GM21447 (cell line): Measurements from ENCODE around the gene DLGAP1.
"Not testable (repeated sequence)": the region's sequence is repeated elsewhere in the genome, so short reads cannot be mapped to it uniquely, and the experiment has no call there.

Experiments used
- ATAC-seq: cut with Tn5 transposase; IDR thresholded peaks from one replicate; pipeline ENCODE4 v1.9.1; 2021; ENCODE audit not compliant: unreplicated experiment

DLGAP1 gene

DNA sequence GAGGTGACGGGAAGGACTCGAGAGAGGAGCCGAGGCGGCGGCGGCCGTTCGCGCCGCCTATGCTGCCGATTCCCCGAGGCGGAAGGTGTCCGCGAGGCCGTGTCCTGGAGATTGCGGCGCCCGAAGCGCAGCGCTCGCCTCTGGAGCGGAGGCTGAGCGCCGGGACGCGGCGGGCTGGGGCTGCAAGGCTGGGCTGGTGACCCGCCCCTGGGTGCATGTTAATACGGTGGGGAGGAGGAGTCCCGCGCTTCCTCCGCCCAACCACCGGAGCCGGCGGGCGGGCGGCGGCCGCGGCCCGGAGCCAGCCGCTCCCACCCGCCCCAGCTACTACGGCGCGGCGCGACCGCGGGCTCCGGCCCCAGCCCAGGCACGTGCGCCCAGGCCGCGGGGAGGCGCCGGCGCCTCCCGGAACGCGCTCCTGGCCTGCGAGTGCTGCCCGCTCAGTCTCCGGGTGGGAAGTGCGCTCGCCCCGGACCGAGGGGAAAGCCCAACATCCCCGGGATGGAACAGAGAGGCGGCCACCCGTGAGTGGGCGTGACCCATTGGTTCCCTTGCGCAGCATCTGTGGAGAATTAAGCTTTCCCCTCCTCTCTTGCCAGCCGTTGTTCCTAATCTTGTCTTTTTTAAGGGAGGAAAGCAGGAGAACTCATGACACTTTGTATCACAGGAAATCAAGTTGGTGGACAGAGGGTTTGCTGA is at the start of gene DLGAP1:
Gene DLGAP1 (minus strand): TSS at position 195 of the 699 bp plus-strand sequence.
- peak; percentile 53 for ATAC-seq

DNA sequence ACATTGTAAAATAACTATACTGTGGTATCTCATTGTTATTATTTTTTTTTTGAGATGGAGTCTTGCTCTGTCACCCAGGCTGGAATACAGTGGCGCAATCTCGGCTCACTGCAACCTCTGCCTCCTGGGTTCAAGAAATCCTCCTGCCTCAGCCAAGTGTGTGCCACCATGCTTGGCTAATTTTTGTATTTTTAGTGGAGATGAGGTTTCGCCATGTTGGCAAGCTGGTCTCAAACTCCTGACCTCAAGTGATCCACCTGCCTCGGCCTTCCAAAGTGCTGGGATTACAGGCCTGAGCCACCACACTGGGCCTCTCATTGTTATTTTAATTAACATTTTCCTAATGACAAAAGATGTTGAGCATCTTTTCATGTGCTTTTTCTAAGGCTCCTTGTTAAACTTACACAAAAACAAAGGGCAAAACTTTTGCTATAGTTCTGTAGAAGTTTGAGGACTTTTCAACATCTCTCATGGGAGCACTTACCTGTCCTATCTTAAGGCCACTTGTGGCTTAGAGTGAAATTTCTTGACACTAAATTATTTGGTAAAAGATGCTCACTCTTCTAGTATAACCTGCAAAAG is 39.7 kb upstream of the DLGAP1 start:
- not testable (repeated sequence) for ATAC-seq

DNA sequence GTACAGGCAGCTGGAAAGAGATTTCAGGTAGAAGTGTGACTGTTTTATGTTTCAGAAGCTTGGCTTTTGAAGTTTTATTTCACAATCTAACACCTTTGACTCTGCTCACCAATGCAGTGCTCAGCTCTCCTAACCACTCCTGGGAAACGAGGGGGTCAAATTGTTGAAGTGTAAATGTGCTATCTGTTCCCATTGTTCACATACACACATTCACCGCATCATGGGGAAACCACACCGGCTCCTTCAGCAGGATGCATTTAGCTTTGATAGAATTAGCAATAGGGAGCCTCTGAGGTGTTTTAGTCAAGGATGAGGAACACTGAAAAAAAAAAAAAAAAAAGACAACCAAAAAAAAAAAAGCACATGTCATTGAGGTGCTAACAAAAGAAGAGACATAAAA is 13.4 kb upstream of the DLGAP1 start:
- ATAC-seq, result no peak

DNA sequence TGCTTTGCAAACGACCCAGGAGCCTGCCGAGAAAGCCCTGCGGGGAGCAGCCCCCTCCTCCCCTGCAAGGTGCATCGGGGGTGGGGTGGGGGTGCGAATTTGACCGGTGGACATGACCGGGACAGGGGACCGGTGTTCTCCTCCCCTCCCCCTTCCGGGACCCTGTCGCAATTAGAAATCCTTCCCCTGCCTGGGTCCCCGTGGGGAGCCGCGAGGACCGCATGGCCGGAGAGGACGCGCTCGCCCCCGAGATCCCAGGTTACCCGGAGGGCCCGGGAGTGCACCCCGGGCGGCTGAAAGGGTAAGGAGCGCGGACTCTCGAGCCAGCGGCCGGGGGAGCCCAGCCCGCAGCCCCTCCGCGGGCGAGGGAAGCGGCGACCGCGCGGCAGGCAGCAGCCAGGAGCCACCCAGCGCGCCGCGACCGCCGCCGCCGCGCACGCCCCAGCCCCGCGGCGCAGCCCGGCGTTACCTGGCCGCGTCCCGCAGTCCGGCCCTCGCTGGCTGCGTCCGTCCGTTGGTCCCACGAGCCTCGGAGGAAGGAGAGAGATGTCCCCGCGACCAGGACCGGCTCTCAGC is 482 bp downstream of the DLGAP1 start:
- peak; percentile 25 for ATAC-seq

DNA sequence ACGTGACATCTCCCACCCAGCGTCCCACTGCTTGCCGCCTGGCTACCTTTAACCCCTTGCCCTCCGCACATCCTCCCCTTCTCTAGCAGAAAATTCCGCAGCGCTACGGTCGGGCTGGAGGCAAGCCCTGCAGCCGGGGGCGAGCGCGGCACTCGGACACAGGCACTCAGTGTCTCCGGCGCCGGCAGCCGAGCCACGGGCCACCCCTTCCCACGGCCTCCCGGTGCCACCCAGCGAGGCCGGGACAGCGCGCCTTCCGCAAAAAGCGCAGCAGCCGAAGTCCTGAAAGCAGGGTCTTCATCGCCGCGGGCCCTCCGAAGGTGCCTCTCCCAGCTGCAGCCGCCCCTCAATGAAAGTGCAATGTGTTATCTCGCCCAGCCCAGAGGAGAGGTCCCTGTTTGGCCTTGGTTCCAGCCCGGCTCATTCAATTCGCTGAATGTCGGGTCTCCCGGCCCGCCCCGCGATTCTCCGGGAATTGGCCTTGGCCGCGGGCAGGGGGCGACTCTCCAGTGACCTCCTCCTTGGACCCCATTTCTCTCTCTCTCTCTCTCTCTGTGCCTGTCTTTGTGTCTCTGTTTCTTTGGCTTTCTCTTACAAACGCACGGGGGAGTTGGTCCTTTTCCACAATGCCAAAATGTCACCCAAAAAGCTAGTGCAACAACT is 1.1 kb downstream of the DLGAP1 start:
- no peak for ATAC-seq

DNA sequence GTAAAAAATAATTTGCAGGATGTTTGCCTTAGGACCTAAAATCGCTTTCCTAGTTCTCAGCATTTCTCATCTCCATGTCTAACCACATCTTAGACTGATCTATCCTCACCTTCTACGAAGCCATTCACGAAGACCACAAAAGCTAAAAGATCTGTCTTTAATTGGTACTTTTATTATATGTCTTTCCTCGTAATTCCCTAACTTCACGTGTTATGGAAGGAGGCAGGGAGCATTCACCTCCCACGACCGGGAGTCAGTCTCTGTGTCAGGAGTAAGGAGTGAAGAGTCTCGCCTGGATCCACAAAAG is 1.6 kb downstream of the DLGAP1 start:
- no peak for ATAC-seq

DNA sequence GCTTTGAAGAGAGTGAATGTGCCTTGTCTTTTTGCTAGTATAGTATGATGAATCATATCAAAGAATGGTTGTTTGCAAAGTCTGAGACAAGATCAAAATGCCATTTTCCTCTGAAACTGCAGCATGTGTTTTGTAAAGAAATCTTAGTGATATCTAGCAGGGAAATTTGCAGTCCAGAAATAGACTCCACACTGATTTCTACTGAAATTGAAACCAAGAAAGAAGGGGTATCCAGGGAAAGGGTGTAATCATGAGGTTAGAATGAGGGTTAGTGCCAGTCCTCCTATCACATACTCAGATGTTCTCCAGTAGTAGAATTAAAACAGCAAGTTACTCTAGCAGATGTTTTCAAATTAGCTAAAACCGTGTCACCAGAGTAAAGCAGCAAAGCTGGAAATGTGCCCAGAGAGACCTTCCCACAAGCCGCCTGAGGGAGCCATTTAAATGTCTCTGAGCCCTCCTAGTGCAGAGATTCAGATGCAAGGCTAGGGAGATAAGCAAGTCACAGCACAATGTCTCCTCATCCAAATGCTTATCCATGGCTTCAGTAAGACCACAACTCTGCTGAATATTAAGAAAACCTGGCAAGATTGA is 4.9 kb downstream of the DLGAP1 start:
- no peak for ATAC-seq

DNA sequence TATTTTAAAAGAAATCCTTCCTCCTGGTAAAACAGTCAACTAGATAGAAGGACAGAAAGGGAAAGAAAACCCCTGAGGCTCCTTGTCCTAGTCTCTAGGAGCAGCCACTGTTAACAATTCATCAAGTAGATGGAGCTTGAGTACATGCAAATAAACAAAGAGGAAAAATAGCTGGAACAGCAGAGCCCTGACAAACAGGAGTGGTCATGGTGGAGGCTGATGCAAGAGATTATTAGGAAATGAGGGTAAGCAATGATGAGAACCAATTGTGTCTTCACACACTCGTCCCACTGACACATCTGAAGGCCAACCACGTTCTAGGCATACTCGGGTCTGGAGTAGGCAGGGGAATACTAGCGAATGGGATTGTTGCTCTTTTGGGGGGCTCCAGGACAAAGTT is 9.2 kb downstream of the DLGAP1 start:
- no peak for ATAC-seq

DNA sequence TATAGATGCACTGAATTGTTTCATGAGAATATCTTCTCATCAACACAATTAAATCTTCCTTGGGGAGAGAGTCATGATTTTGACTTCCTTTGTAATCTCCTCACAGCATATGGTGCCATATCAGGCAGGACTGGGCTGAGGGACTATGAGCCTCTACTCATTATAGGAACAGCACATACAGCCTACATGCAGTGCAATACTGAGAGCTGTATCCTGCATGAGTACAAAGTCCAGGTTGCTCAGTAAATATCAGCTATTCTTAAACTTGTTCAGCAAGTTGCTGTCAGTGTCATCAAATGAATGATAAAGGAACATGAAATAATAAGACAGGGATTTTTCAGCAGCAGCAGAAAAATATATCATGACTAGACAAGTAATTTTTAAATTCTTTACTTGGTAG is 10.8 kb downstream of the DLGAP1 start:
- no peak for ATAC-seq

DNA sequence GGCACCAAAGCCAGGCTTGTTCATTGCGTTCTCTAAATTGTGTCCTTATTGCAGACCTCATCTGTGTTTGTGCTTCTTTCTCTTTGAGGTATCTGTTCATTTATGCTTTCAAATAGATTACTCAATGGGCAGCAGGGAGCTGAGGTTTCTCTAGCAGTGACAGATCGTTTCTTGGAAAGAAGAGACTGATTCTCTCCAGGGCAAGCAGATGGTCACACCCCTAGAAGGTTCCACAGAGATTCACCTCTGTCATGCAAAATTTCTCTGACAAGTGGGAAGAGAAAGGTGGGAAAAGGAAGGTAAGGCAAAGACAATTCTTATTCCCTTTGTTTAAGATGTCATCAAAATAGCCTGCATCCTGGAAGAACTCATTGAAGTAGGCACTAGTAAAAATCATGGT is 14.0 kb downstream of the DLGAP1 start:
- no peak for ATAC-seq

DNA sequence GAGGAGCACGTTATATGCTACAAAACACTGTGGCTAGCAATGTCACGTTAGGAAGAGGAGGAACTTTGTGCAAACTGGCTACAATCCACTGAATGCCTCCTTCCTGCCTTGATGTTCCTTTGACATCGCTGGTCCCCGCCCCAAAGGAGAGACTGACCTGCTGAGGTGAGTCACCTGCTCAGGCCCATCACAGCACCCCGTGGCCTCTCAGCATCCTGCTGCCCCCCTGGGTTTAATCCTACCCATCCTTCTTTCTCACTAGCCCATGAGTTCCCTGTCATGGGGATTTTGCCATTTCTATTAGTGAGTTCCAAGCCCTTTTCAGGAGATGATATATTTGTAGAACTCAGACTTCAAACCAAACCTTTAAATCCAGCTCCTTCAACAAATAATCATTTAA is 16.2 kb downstream of the DLGAP1 start:
- no peak for ATAC-seq

DNA sequence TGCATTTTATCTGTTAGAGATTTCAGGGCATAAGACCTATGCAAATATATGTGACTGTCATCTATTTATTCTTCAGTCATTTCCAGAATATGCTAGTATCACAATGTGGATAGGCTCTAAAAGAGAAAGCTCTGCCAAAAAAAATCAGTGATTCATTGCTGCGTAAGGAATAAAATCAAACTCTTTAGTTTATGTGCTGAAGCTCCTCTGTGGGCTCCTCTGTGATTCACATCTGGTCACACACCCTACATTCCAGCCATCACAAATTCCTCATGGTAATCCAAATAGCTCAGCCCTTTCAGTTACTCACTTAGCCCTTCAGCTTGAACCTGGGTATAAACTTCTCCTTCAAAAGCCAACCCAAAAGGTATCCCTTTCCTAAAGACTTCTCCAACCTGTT is 21.4 kb downstream of the DLGAP1 start:
- ATAC-seq, result no peak

DNA sequence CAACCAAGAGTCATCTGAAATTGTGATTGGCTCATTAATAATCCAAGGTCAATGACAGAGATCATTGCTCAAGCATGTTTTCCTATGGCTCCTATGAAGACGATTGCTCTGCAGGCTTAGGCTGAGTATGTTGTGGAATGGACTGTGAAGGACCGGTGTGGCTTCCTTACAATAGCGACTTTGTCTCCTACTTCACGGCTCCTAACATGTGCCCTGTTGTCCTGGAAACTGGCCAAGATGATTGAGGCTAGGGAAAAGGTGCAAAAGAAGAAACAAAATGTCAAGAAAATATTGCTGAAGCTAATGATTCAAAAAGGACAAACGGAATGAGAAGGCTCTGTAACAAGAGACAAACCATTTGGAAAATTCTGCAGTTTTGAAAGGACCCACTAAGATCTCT is 24.3 kb downstream of the DLGAP1 start:
- ATAC-seq, result no peak

DNA sequence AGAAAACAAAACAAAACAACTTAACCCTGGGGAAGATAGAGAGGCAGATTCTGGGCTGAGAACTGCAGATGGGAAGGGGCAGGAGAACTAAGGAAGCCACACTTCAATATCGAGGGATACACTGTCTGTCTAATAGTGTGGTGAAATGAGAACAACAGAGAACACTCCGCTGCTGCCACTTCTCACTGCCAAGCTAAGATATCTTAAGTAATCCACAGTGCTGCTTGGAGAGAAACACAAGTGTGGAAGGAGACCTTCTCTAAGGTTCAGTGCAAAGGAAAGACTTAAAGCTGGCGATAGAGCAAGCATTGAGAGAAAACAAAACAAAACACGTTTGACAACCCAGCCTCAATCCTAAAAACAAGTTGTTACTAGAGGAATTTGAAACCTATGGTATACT is 37.4 kb downstream of the DLGAP1 start:
- no peak for ATAC-seq

DNA sequence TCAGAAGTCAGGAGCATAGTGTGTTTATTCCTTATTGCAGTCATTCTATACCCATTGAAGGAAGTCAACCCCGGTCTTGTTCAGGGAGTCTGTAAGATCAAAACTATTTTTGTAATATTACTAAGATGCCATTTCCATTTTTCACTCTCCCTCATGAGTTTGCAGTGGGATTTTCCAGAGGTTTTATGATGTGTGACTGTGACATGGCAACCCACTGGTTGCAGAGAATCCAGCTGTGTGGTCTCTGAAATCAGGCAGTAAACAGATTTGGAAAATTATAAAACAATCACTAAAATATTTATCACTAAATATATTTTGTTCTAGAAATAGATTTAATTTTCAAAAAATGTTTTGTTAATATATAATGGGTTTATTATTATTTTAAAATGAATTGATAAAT is 38.1 kb downstream of the DLGAP1 start:
- ATAC-seq, result no peak

DNA sequence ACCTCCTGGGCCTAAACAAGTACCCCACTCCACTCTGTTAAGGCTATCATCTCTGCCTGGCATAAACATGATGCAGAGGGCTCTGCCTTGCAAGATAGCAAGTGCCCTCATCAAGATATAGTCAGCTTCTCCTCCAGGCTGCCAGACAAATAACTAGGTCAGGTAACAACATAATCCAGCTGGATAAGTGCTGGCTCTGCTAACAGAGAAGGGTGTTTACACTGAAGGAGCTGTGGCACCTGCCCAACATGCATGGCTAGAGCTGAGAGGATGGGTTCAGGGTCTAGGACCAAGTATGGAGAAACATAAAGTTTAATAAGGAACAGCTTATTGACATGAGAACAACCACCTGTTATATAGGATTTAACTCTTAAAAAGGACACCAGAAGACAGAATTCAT is 42.8 kb downstream of the DLGAP1 start:
- ATAC-seq, result no peak

DNA sequence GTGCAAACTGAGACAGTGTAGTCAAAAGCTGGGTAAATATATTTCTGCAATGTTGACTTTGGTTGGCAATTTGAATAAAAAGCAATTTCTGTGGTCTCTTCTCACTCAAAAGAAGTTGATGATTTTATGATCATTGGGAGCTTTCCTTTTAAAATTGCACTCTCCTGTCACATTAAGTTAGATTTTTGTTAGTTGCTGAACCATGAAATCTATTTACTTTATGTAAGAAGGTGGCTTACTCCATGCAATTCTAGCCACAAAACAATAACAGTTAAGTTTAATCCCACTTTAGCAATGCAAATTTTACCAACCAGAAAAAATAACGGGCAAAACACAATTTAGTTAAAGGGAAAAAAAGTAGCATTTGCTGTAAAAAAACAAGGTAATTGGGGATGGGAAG is 48.3 kb downstream of the DLGAP1 start:
- ATAC-seq, result no peak

DNA sequence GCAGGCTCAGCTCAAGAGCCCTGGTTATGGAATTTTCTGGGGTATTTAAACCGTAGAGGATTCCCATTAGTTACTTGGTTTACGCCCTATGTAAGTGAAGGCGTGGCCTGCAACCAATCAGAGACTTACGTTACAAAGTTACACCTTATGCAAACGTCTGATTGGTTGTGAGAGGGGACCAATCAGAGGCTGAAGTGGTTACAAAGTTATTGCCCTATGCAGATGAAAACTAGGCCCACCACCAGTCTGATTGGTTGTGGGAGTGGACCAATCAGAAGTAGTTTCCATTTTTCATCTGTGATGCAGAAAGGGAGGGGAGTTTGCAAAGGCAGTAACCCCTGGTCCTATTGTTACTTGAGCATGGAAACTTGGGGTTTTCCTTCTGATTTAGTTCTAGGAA is 49.1 kb downstream of the DLGAP1 start:
- no peak for ATAC-seq

DNA sequence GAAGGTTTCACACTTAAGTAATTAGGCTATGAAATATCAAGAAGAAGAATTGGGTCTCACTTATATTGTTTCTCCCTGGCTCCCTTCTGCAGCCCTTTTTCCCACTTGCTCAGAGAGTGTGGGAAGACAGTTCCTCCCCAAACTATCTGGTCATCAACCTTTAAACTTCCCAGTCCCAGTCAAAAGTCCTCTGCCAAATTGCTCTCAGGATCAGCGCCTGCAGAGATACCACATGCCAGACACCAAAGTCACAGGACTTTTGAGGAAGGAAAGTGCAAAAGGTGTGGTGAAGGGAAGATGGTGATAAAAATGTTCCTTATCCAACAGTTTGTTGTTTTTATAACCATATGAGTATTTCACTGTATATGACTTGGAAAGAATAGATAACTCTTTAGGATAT is 51.3 kb downstream of the DLGAP1 start:
- no peak for ATAC-seq

DNA sequence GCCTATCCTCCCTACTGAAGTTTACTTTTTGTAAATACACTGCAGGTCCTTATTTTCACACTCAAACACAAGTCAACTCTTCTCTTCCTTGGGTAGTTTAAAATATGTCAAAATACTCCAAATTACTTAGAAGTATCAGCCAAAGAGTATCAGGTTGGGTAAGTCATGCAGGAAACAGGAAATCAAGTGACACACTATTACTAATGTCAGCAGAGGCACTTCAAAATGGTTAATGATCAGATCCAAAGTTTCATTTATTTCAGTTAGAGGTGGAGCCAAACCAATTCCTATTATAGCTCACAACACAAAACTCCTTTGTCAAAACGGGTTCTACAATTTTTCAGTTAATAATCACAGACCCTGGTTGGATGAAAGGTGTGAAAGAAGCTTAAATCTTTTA is 54.2 kb downstream of the DLGAP1 start:
- no peak for ATAC-seq

DNA sequence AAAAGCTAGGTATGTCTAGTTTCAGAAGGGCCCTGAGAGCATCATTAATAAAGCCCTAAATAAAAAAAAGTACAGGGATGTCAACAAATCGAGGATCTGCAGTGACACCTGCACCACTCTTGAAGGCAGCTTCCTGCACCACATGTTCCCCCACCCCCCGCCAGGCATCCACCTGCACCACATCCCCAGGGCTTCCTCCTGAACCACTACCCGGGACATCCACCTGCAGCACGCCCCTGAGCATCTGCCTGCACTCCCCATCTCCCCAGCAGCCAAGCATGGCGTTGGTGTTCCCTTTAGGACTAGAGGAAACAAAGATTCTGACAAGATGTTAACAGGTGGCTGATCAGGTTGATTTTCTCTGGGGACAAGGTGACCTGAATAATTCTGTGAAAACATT is 55.2 kb downstream of the DLGAP1 start:
- no peak for ATAC-seq

DNA sequence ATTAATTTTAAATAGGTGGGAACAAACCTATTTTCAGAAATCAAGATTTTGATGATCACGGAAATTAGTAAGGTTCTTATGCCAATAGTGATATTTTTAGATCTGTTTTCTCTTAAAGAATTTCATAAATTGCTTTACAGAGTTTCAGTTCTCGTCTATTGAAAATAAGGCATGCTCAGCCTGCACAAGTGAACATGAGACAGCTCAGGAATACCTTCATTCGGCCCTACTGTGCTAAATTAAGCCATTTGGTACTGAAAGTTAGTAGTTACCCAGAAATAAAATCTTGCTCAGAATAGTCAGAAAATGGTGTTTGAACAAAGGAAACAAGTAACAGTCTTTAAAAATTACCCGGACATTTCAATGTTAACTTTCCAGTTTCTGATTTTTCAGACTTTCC is 60.4 kb downstream of the DLGAP1 start:
- no peak for ATAC-seq
